B cell (primary cell): ENCODE measurements around the gene S100A4. TPM values are rescaled to one million over a fixed set of nuclear protein-coding genes. Genes with fewer than 3 reads are reported as not detected.

Source experiments
- ATAC-seq: fragments of 200-7000 bp; cut with Tn5 transposase; one replicate; pipeline ENCODE4 v1.10.0; 2021; ENCODE audit warnings: low read depth, mild to moderate bottlenecking, moderate number of reproducible peaks, moderate library complexity
- CTCF ChIA-PET: fragments of 350-600 bp; sonication (Branson Sonifier 250); formaldehyde crosslinking; loops from one replicate; lab custom pipeline; 2021; ENCODE audit warnings: antibody characterized with exemption, inconsistent platforms; lab: Charles Lee
- POLR2A ChIA-PET: fragments of 350-600 bp; sonication (Branson Sonifier 250); formaldehyde crosslinking; loops from one replicate; lab custom pipeline; 2021; ENCODE audit warnings: antibody characterized with exemption; lab: Charles Lee
- DNase-seq: peaks from one replicate; pipeline ENCODE4 v3.0.0; 2013
- H2AFZ ChIP-seq: 2 replicates; pipeline ENCODE4 v1.6.1; 2012; ENCODE audit warnings: mild to moderate bottlenecking, low read depth, low read length; ENCODE audit not compliant: insufficient read depth, poor library complexity, severe bottlenecking
- H3K27ac ChIP-seq, 2 donors: 1 replicate in 1 of 2; 2 replicates in 1 of 2; pipeline ENCODE4 v1.5.1; 2012 to 2013; ENCODE audit warnings: low read length in 2 of 2, mild to moderate bottlenecking in 2 of 2, moderate library complexity in 1 of 2
- H3K27me3 ChIP-seq, 4 experiments: fragments of 200-600 bp in 1 of 4; sonication (generic) in 1 of 4; replicated peaks in 1 of 4; 1 replicate in 2 of 4; 2 replicates in 2 of 4; pipeline versions ENCODE4 v1.6.1 to v1.7.0; 2013 to 2016; ENCODE audit warnings: low read length in 3 of 4, mild to moderate bottlenecking in 2 of 4, mixed read lengths in 1 of 4, moderate library complexity in 1 of 4; ENCODE audit not compliant: insufficient read depth in 4 of 4, control insufficient read depth in 3 of 4; ENCODE audit errors: control extremely low read depth in 1 of 4
- H3K36me3 ChIP-seq, 2 experiments: replicated peaks in 1 of 2; 1 replicate in 1 of 2; 2 replicates in 1 of 2; pipeline versions ENCODE4 v1.6.1 to v1.7.1; 2013; ENCODE audit warnings: low read length in 1 of 2; ENCODE audit not compliant: insufficient read depth in 2 of 2, control insufficient read depth in 1 of 2; ENCODE audit errors: control extremely low read depth in 1 of 2, extremely low read depth in 1 of 2
- H3K4me1 ChIP-seq, 2 donors: fragments of 200-600 bp in 1 of 2; sonication (generic) in 1 of 2; 1 replicate in 1 of 2; 2 replicates in 1 of 2; pipeline versions ENCODE4 v1.5.1 to v1.6.1; 2013 to 2017; ENCODE audit warnings: low read length in 2 of 2; ENCODE audit not compliant: control insufficient read depth in 2 of 2, insufficient read depth in 2 of 2
- H3K4me2 ChIP-seq: replicated peaks from 2 replicates; pipeline ENCODE3; 2012; ENCODE audit warnings: mild to moderate bottlenecking, low read depth, low read length; ENCODE audit not compliant: poor library complexity, severe bottlenecking
- H3K4me3 ChIP-seq, 5 experiments: fragments of 200-600 bp in 1 of 5; sonication (generic) in 1 of 5; 1 replicate in 3 of 5; 2 replicates in 2 of 5; pipeline versions ENCODE4 v1.5.1 to v1.7.0; 2011 to 2016; ENCODE audit warnings: low read length in 4 of 5, mild to moderate bottlenecking in 4 of 5, low read depth in 2 of 5, control low read depth in 1 of 5, moderate library complexity in 1 of 5; ENCODE audit not compliant: insufficient read depth in 1 of 5; ENCODE audit errors: control extremely low read depth in 1 of 5, extremely low read depth in 1 of 5
- H3K79me2 ChIP-seq: fragments of 200-600 bp; sonication (generic); one replicate; pipeline ENCODE4 v1.6.0; 2016; ENCODE audit warnings: low read length; ENCODE audit not compliant: control insufficient read depth, insufficient read depth
- H3K9ac ChIP-seq: fragments of 200-600 bp; sonication (generic); 2 replicates; pipeline ENCODE4 v1.6.1; 2017; ENCODE audit warnings: mild to moderate bottlenecking, low read length, moderate library complexity
- H3K9me3 ChIP-seq, 3 donors: one replicate each; pipeline versions ENCODE4 v1.6.1 to v1.7.1; 2013; ENCODE audit warnings: low read length in 2 of 3; ENCODE audit not compliant: control insufficient read depth in 2 of 3, insufficient read depth in 1 of 3; ENCODE audit errors: control extremely low read depth in 1 of 3
- H4K20me1 ChIP-seq: 2 replicates; pipeline ENCODE4 v1.6.0; 2012; ENCODE audit warnings: mild to moderate bottlenecking, low read length; ENCODE audit not compliant: insufficient read depth, control insufficient read depth, poor library complexity, severe bottlenecking
- H3K27ac Mint-ChIP-seq: one replicate; pipeline ENCODE4 v1.8.0; 2021; ENCODE audit warnings: mixed read lengths
- H3K27me3 Mint-ChIP-seq: one replicate; pipeline ENCODE4 v1.8.0; 2021; ENCODE audit warnings: mixed read lengths
- H3K4me1 Mint-ChIP-seq: one replicate; pipeline ENCODE4 v1.8.0; 2021; ENCODE audit warnings: mixed read lengths
- H3K4me3 Mint-ChIP-seq: one replicate; pipeline ENCODE4 v1.8.0; 2021; ENCODE audit warnings: mixed read lengths
- H3K9me3 Mint-ChIP-seq: one replicate; pipeline ENCODE4 v1.8.0; 2022; ENCODE audit warnings: mixed read lengths; ENCODE audit not compliant: insufficient read depth
- EZH2 ChIP-seq: IDR thresholded peaks from 2 replicates; pipeline ENCODE4 v1.6.1; 2012; ENCODE audit warnings: borderline replicate concordance, low read depth, mild to moderate bottlenecking, moderate library complexity, low read length; ENCODE audit not compliant: insufficient read depth, poor library complexity, severe bottlenecking
- WGBS: methylation state at CpG from one replicate; pipeline ENCODE4 v1.1.5; 2013; ENCODE audit warnings: missing lambda C conversion rate; ENCODE audit not compliant: insufficient coverage; 5-methylcytosine and 5-hydroxymethylcytosine counted together
- intact Hi-C: fragments of 100-400 bp; cut with micrococcal nuclease; formaldehyde crosslinking; loops from one replicate; pipeline ENCODE4 v1.10.0; 2022
- polyA plus RNA-seq: library from polyadenylated mRNA; depleted of rRNA; stranded (reverse); fragments of >200 nt; gene quantifications from 2 replicates; pipeline ENCODE4 v1.2.3, GENCODE V29; 2012
- total RNA-seq, 2 donors: library from RNA; stranded (reverse); fragments of 120-200 nt in 1 of 2; gene quantifications; 1 replicate in 1 of 2; 2 replicates in 1 of 2; pipeline versions ENCODE4 v1.2.3 to v1.2.4, GENCODE V29; 2013 to 2022
- TF ChIP-seq, protein P1 (sequence below): fragments of 200-600 bp; IDR thresholded peaks from one replicate; pipeline ENCODE4 v1.8.0; 2022; ENCODE audit warnings: antibody characterized with exemption, mild to moderate bottlenecking

The S100A4 gene
- total and polyA plus RNA-seq, 2 donors (not counting 1 experiment from before 2014, with no cell fraction given) = 62.7 to 150 TPM

DNA sequence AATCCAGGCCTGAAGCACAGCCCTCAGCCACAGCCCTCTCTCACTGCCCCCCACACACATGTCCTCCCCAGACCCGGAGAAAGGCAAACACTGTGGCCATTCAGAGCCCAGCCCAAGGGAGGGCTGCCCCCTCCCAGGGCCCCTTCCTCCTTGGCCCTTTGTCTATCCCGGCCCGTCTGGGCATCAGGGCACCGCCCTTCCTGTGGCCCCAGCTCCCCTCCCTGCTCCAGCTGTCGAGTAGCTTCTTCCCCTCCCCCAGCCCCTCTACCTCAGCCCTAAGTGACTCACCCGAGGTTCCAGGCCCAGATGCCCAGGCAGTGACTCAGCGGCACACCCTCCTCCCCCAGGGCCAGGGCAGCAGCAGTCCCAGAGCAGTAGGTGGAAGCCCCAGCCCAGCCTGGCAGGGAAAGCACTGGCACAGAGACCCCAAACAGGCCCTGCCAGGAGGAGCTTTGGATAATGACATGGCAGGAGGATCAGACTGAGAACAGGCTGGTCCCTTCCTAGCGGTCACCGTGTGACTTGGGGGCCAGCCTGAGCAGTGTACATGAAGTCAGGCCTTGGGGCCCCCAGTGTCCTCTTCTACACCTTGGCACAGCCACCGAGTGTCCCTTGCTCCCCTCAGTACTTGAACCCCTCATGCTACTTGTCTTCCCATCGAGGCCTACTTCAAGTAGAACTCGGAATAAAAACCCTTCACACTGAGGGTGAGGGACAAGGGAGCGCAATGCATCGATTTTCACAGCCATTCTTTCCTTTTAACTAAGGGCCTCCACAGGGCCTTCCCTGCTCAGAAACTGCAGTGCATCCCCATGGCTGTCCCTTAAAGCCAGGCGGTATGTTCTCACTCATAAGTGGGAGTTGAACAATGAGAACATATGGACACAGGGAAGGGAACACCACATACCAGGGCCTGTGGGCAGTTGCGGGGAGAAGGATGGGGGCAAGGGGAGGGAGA is 21.1 kb upstream of the S100A4 start:
- H3K4me3 Mint-ChIP-seq = peak overlapping the region; percentile 55
- intact Hi-C loops = no loop called here
- Histone ChIP-seq H2AFZ (peak overlapping the region; percentile 72), H3K79me2 (no peaks in the 10 kb centered on the region), H3K4me3 (no peak overlapping the region), H3K36me3 (no peaks in the 10 kb centered on the region), H3K9me3 (no peaks in the 10 kb centered on the region), H3K4me2 (peak overlapping the region; percentile 58), H3K27me3 (peaks cover 0 to 2% (median 0%) of the 10 kb centered on the region in 4 experiments), H4K20me1 (no peaks in the 10 kb centered on the region), H3K27ac (peak overlapping the region; percentile 49 to 63), H3K4me1 (peaks cover 12 to 28% of the 10 kb centered on the region in 2 donors), H3K9ac (peak overlapping the region; percentile 29)
- ChIA-PET CTCF (interaction anchor here (0.6 to 2.8 kb wide), 10 partner anchors 16 to 419 kb away, joined by 3 to 36 read pairs (median 5); partner anchors contain the start of genes DENND4B, RAB13, S100A4 and S100A5), POLR2A (interaction anchor here (0.6 to 1.9 kb wide), 8 partner anchors 12 to 67 kb away, joined by 3 to 8 read pairs (median 4); partner anchors contain the start of genes CHTOP, S100A5 and S100A6)
- peaks cover 7% of the 10 kb centered on the region for H3K27me3 Mint-ChIP-seq
- no peak for TF ChIP-seq EZH2
- TF ChIP-seq, protein P1, sequence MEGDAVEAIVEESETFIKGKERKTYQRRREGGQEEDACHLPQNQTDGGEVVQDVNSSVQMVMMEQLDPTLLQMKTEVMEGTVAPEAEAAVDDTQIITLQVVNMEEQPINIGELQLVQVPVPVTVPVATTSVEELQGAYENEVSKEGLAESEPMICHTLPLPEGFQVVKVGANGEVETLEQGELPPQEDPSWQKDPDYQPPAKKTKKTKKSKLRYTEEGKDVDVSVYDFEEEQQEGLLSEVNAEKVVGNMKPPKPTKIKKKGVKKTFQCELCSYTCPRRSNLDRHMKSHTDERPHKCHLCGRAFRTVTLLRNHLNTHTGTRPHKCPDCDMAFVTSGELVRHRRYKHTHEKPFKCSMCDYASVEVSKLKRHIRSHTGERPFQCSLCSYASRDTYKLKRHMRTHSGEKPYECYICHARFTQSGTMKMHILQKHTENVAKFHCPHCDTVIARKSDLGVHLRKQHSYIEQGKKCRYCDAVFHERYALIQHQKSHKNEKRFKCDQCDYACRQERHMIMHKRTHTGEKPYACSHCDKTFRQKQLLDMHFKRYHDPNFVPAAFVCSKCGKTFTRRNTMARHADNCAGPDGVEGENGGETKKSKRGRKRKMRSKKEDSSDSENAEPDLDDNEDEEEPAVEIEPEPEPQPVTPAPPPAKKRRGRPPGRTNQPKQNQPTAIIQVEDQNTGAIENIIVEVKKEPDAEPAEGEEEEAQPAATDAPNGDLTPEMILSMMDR = no peak
- ATAC-seq = peak; percentile 80
- peaks cover 30% of the 10 kb centered on the region for H3K4me1 Mint-ChIP-seq
- 49% methylated on average over 14 of the region's 16 CpGs for WGBS
- DNase-seq = peak; percentile 50
- H3K9me3 Mint-ChIP-seq = no peaks in the 10 kb centered on the region
- H3K27ac Mint-ChIP-seq = peak overlapping the region; percentile 85
